ENCODE measurements around the gene UMPS.

The UMPS gene

GRCh38 chr3:124730129-124730940, at the start of gene UMPS:
Gene UMPS (plus strand): TSS chr3:124730452. CDS start chr3:124730472, 20 bp downstream.
- in situ Hi-C loops (cut with MboI; ENCODE audit: low sequenced_read_pairs), result loop anchor here (25.0 kb wide), 1 partner anchor 857 kb away; the partner anchor contains the start of gene OSBPL11

- in situ Hi-C loops (cut with MboI; ENCODE audit: low sequenced_read_pairs), result no loop called here
These were observed 49.7 kb upstream of the UMPS start for GRCh38 chr3:124680521-124680920.

- in situ Hi-C loops (cut with MboI; ENCODE audit: low sequenced_read_pairs), result no loop called here
These were observed 48.0 kb upstream of the UMPS start for GRCh38 chr3:124682263-124682662.

- in situ Hi-C loops (cut with MboI; ENCODE audit: low sequenced_read_pairs), result no loop called here
These were observed 45.8 kb upstream of the UMPS start for GRCh38 chr3:124684459-124684858.

- in situ Hi-C loops (cut with MboI; ENCODE audit: low sequenced_read_pairs), result no loop called here
These were observed 45.2 kb upstream of the UMPS start for GRCh38 chr3:124685067-124685466.

- in situ Hi-C loops (cut with MboI; ENCODE audit: low sequenced_read_pairs), result no loop called here
These were observed 44.8 kb upstream of the UMPS start for GRCh38 chr3:124685481-124685880.

- in situ Hi-C loops (cut with MboI; ENCODE audit: low sequenced_read_pairs), result no loop called here
These were observed 44.1 kb upstream of the UMPS start for GRCh38 chr3:124686028-124686670.

- in situ Hi-C loops (cut with MboI; ENCODE audit: low sequenced_read_pairs), result no loop called here
These were observed 41.4 kb upstream of the UMPS start for GRCh38 chr3:124688581-124689454.

GRCh38 chr3:124691599-124691998, 38.7 kb upstream of the UMPS start:
- in situ Hi-C loops (cut with MboI; ENCODE audit: low sequenced_read_pairs), result loop anchor here (10.0 kb wide), 1 partner anchor 137 kb away; no protein-coding TSS in a partner anchor

- in situ Hi-C loops (cut with MboI; ENCODE audit: low sequenced_read_pairs), result loop anchor here (10.0 kb wide), 1 partner anchor 140 kb away; no protein-coding TSS in a partner anchor
These were observed 35.8 kb upstream of the UMPS start for GRCh38 chr3:124694486-124694885.

GRCh38 chr3:124695369-124695768, 34.9 kb upstream of the UMPS start:
- in situ Hi-C loops (cut with MboI; ENCODE audit: low sequenced_read_pairs), result loop anchor here (10.0 kb wide), 1 partner anchor 141 kb away; no protein-coding TSS in a partner anchor

- in situ Hi-C loops (cut with MboI; ENCODE audit: low sequenced_read_pairs), result loop anchor here (10.0 kb wide), 1 partner anchor 141 kb away; no protein-coding TSS in a partner anchor
These were observed 34.2 kb upstream of the UMPS start for GRCh38 chr3:124696006-124696405.

- in situ Hi-C loops (cut with MboI; ENCODE audit: low sequenced_read_pairs), result loop anchor here (10.0 kb wide), 1 partner anchor 143 kb away; no protein-coding TSS in a partner anchor
These were observed 33.0 kb upstream of the UMPS start for GRCh38 chr3:124697302-124697701.

- in situ Hi-C loops (cut with MboI; ENCODE audit: low sequenced_read_pairs), result loop anchor here (10.0 kb wide), 1 partner anchor 143 kb away; no protein-coding TSS in a partner anchor
These were observed 32.1 kb upstream of the UMPS start for GRCh38 chr3:124698030-124698770.

- in situ Hi-C loops (cut with MboI; ENCODE audit: low sequenced_read_pairs), result loop anchor here (10.0 kb wide), 1 partner anchor 144 kb away; no protein-coding TSS in a partner anchor
These were observed 31.2 kb upstream of the UMPS start for GRCh38 chr3:124699051-124699450.

- in situ Hi-C loops (cut with MboI; ENCODE audit: low sequenced_read_pairs), result loop anchor here (10.0 kb wide), 1 partner anchor 145 kb away; no protein-coding TSS in a partner anchor
These were observed 30.4 kb upstream of the UMPS start for GRCh38 chr3:124699686-124700396.

GRCh38 chr3:124700880-124701684, 29.2 kb upstream of the UMPS start:
- in situ Hi-C loops (cut with MboI; ENCODE audit: low sequenced_read_pairs), result no loop called here

GRCh38 chr3:124701687-124702086, 28.6 kb upstream of the UMPS start:
- in situ Hi-C loops (cut with MboI; ENCODE audit: low sequenced_read_pairs), result no loop called here

All from HL-60/S4 treated with retinoic acid at 250 ng/mL for 4 days and 3 days (cell line).